ENCODE data around the gene SLC36A3.
A peak's percentile ranks its signal among the peaks of the same experiment; 100 is the strongest.
"Not testable (repeated sequence)": the region's sequence is repeated elsewhere in the genome, so short reads cannot be mapped to it uniquely, and the experiment has no call there.

The SLC36A3 gene

GRCh38 chr5:151248651-151249050 lies 54.9 kb downstream of the SLC36A3 start:
- H3K4me3 ChIP-seq (ENCODE audit: low read length), result no peak overlapping the region
- no peak for TF ChIP-seq ZNF274 (IDR thresholded peaks at IDR 0.05; ENCODE audit: low read depth, low read length)

GRCh38 chr5:151245680-151246219 lies 57.8 kb downstream of the SLC36A3 start:
- no peak overlapping the region for H3K4me3 ChIP-seq (ENCODE audit: low read length)
- TF ChIP-seq ZNF274 (IDR thresholded peaks at IDR 0.05; ENCODE audit: low read depth, low read length), result no peak

GRCh38 chr5:151244206-151244605 lies 59.4 kb downstream of the SLC36A3 start:
- TF ChIP-seq ZNF274 (IDR thresholded peaks at IDR 0.05; ENCODE audit: low read depth, low read length), result no peak
- no peak overlapping the region for H3K4me3 ChIP-seq (ENCODE audit: low read length)

- H3K4me3 ChIP-seq (ENCODE audit: low read length), result no peak overlapping the region
- TF ChIP-seq ZNF274 (IDR thresholded peaks at IDR 0.05; ENCODE audit: low read depth, low read length), result no peak
These were observed 60.0 kb downstream of the SLC36A3 start for GRCh38 chr5:151243564-151243963.

GRCh38 chr5:151243127-151243526 lies 60.4 kb downstream of the SLC36A3 start:
- no peak for TF ChIP-seq ZNF274 (IDR thresholded peaks at IDR 0.05; ENCODE audit: low read depth, low read length)
- H3K4me3 ChIP-seq (ENCODE audit: low read length), result no peak overlapping the region

- no peak overlapping the region for H3K4me3 ChIP-seq (ENCODE audit: low read length)
- no peak for TF ChIP-seq ZNF274 (IDR thresholded peaks at IDR 0.05; ENCODE audit: low read depth, low read length)
These were observed 62.5 kb downstream of the SLC36A3 start for GRCh38 chr5:151240924-151241635.

- not testable (repeated sequence) for H3K4me3 ChIP-seq (ENCODE audit: low read length)
These were observed 63.2 kb downstream of the SLC36A3 start for GRCh38 chr5:151240268-151240835.

- no peak for TF ChIP-seq ZNF274 (IDR thresholded peaks at IDR 0.05; ENCODE audit: low read depth, low read length)
- no peak overlapping the region; the same call in 1 of the 2 replicates for H3K4me3 ChIP-seq (ENCODE audit: low read length)
These were observed 64.2 kb downstream of the SLC36A3 start for GRCh38 chr5:151239237-151239861.

- H3K4me3 ChIP-seq (ENCODE audit: low read length), result peak overlapping the region; percentile 23; the same call in 1 of the 2 replicates
- TF ChIP-seq ZNF274 (IDR thresholded peaks at IDR 0.05; ENCODE audit: low read depth, low read length), result no peak
These were observed 65.2 kb downstream of the SLC36A3 start for GRCh38 chr5:151238303-151238741.

GRCh38 chr5:151237685-151238084 lies 65.9 kb downstream of the SLC36A3 start:
- H3K4me3 ChIP-seq (ENCODE audit: low read length), result peak overlapping the region; percentile 23; the same call in 1 of the 2 replicates
- no peak for TF ChIP-seq ZNF274 (IDR thresholded peaks at IDR 0.05; ENCODE audit: low read depth, low read length)

GRCh38 chr5:151236888-151237287 lies 66.7 kb downstream of the SLC36A3 start:
- no peak for TF ChIP-seq ZNF274 (IDR thresholded peaks at IDR 0.05; ENCODE audit: low read depth, low read length)
- no peak overlapping the region for H3K4me3 ChIP-seq (ENCODE audit: low read length)

- H3K4me3 ChIP-seq (ENCODE audit: low read length), result not testable (repeated sequence)
These were observed 68.4 kb downstream of the SLC36A3 start for GRCh38 chr5:151235239-151235571.

GRCh38 chr5:151234476-151235238 lies 68.9 kb downstream of the SLC36A3 start:
- H3K4me3 ChIP-seq (ENCODE audit: low read length), result peak overlapping the region; percentile 5; the same call in 1 of the 2 replicates

GRCh38 chr5:151233616-151234085 lies 69.9 kb downstream of the SLC36A3 start:
- no peak for TF ChIP-seq ZNF274 (IDR thresholded peaks at IDR 0.05; ENCODE audit: low read depth, low read length)
- H3K4me3 ChIP-seq (ENCODE audit: low read length), result peak overlapping the region; percentile 5; the same call in 1 of the 2 replicates

More at GRCh38 chr5:151234476-151235238, 68.9 kb downstream of the SLC36A3 start:
- no peak for TF ChIP-seq ZNF274 (IDR thresholded peaks at IDR 0.05; ENCODE audit: low read depth, low read length)

Measured in GM08714 (cell line).